ENCODE measurements around the gene PRM2.

PRM2 gene, protein sequence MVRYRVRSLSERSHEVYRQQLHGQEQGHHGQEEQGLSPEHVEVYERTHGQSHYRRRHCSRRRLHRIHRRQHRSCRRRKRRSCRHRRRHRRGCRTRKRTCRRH

DNA sequence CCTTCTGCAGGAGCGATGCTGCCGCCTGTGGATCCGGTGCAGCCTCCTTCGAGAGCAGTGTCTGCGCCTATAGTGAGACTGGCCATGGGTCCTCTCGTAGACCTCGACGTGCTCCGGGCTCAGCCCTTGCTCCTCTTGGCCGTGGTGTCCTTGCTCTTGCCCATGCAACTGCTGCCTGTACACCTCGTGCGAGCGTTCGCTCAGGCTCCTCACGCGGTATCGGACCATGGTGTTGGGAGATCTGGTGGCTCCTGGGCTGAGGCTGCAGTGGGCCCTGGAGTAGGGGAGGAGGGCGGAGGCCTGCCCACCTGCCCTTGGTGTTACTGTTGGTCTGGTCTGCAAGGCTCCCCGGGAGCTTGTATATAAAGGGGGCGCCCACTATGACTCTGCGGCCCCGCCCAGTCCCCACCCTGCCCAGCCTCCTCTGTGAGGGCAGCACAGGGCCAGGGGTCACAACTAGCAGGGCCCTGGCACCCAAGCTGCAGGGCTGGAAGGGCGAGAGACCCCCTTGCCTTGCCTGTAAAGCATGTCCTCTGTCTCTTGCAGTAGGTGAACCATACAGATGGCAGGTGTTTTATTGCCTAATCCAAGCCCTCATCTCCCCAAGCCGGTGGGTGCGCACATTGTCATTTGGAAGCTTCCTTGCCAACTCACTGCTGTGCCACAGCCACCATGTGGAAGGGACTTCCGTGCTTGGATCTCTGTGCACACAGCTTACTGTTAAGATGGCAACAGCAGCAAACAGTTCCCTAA, at the start of gene PRM2:
Gene PRM2 (minus strand): TSS at position 338 of the 753 bp plus-strand sequence. CDS start 110 bp downstream, at position 228.
- ChIA-PET POLR2A (interaction anchor here (1.2 kb wide), 1 partner anchor 21 kb away, joined by 3 read pairs; the partner anchor contains the start of gene SOCS1), CTCF (interaction anchor here (0.6 to 0.7 kb wide), 3 partner anchors 20 to 174 kb away, joined by 3 to 4 read pairs (median 3); partner anchors contain the start of gene SOCS1)
- peaks cover 5% of the 10 kb centered on the region for H3K4me1 ChIP-seq (ENCODE audit: control insufficient read depth, insufficient read depth, low read length)
- H3K36me3 ChIP-seq (ENCODE audit: control insufficient read depth in 2 of 2, insufficient read depth in 1 of 2, low read length in 2 of 2), result no peaks in the 10 kb centered on the region
- no peak within 1 kb of the TSS for H3K27ac ChIP-seq (ENCODE audit: extremely low read depth, low read depth, low read length)
- TF ChIP-seq ZNF155 (tag by site-specific recombination; IDR thresholded peaks at IDR 0.05), result no peak
- no peak for TF ChIP-seq ZNF768 (tag by site-specific recombination; IDR thresholded peaks at IDR 0.05)
- TF ChIP-seq, protein P1, sequence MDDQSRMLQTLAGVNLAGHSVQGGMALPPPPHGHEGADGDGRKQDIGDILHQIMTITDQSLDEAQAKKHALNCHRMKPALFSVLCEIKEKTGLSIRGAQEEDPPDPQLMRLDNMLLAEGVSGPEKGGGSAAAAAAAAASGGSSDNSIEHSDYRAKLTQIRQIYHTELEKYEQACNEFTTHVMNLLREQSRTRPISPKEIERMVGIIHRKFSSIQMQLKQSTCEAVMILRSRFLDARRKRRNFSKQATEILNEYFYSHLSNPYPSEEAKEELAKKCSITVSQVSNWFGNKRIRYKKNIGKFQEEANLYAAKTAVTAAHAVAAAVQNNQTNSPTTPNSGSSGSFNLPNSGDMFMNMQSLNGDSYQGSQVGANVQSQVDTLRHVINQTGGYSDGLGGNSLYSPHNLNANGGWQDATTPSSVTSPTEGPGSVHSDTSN (CRISPR knock-in tag; IDR thresholded peaks at IDR 0.05), result no peak
- TF ChIP-seq, protein P2, sequence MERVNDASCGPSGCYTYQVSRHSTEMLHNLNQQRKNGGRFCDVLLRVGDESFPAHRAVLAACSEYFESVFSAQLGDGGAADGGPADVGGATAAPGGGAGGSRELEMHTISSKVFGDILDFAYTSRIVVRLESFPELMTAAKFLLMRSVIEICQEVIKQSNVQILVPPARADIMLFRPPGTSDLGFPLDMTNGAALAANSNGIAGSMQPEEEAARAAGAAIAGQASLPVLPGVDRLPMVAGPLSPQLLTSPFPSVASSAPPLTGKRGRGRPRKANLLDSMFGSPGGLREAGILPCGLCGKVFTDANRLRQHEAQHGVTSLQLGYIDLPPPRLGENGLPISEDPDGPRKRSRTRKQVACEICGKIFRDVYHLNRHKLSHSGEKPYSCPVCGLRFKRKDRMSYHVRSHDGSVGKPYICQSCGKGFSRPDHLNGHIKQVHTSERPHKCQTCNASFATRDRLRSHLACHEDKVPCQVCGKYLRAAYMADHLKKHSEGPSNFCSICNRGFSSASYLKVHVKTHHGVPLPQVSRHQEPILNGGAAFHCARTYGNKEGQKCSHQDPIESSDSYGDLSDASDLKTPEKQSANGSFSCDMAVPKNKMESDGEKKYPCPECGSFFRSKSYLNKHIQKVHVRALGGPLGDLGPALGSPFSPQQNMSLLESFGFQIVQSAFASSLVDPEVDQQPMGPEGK (tag by site-specific recombination; IDR thresholded peaks at IDR 0.05), result no peak
- TF ChIP-seq ZNF37A (tag by site-specific recombination; IDR thresholded peaks at IDR 0.05), result no peak
- no peak for TF ChIP-seq ZBTB20 (tag by site-specific recombination; IDR thresholded peaks at IDR 0.05)
- TF ChIP-seq ZEB2 (tag by site-specific recombination; IDR thresholded peaks at IDR 0.05), result no peak
- no peak for TF ChIP-seq ZNF777 (tag by site-specific recombination; IDR thresholded peaks at IDR 0.05; ENCODE audit: borderline replicate concordance)
- no peak for TF ChIP-seq SETDB1 (IDR thresholded peaks at IDR 0.05; ENCODE audit: insufficient read length, low read length)
- TF ChIP-seq IKZF3 (tag by site-specific recombination; IDR thresholded peaks at IDR 0.05), result no peak
- TF ChIP-seq, protein P3, sequence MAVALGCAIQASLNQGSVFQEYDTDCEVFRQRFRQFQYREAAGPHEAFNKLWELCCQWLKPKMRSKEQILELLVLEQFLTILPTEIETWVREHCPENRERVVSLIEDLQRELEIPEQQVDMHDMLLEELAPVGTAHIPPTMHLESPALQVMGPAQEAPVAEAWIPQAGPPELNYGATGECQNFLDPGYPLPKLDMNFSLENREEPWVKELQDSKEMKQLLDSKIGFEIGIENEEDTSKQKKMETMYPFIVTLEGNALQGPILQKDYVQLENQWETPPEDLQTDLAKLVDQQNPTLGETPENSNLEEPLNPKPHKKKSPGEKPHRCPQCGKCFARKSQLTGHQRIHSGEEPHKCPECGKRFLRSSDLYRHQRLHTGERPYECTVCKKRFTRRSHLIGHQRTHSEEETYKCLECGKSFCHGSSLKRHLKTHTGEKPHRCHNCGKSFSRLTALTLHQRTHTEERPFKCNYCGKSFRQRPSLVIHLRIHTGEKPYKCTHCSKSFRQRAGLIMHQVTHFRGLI (tag by site-specific recombination; IDR thresholded peaks at IDR 0.05), result no peak
- no peak for TF ChIP-seq ZFP37 (tag by site-specific recombination; IDR thresholded peaks at IDR 0.05)
- no peak for TF ChIP-seq ZBTB7A (tag by site-specific recombination; IDR thresholded peaks at IDR 0.05; ENCODE audit: low read depth)
- no peak for TF ChIP-seq ZNF626 (tag by site-specific recombination; IDR thresholded peaks at IDR 0.05)
- TF ChIP-seq ZNF677 (tag by site-specific recombination; IDR thresholded peaks at IDR 0.05), result no peak
- TF ChIP-seq SCRT1 (tag by site-specific recombination; IDR thresholded peaks at IDR 0.05; ENCODE audit: borderline replicate concordance), result no peak
- no peak for TF ChIP-seq ZNF175 (tag by site-specific recombination; IDR thresholded peaks at IDR 0.05)
- TF ChIP-seq ZNF596 (tag by site-specific recombination; IDR thresholded peaks at IDR 0.05), result no peak
- TF ChIP-seq ZNF133 (tag by site-specific recombination; IDR thresholded peaks at IDR 0.05), result no peak
- no peak within 1 kb of the TSS for H3K4me3 ChIP-seq (ENCODE audit: low read depth, low read length)
- no peaks in the 10 kb centered on the region for H3K9me3 ChIP-seq (ENCODE audit: control insufficient read depth, insufficient read depth, low read depth, low read length)

DNA sequence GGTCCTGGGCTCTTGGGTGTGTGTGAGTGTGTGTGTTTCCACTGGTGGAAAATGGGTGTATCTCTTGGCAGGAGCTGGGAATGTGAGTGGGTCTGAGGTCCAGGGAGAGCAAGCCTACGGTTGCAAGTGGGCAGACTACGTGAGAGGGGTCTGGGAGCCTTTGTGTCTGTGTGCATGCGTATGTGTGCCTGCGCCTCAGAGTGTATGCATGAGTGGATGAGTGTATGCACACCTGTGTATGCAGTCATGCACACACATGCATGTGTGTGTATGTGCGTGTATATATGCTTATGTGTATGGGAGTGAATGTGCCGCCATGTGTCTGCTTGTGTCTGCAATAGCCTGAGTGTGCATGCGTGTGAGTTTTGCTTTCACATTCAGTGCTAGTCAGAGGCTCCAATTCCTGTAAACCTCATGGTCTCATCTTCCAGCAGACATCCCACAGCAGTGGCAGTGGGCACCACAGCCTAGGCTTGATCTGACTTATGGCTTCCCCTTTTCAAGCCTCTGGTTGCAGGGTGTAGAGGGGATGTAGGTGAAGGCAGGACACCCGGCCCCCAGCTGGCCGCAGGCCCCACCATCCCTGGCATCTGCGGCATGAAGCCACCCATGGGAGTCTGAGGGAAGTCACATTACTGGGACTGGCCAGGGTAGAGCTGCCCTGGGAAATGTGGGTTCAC, 49.3 kb upstream of the PRM2 start:
- ChIA-PET CTCF (interaction anchor here (1.1 kb wide), 1 partner anchor 362 kb away, joined by 3 read pairs; no protein-coding TSS in a partner anchor), POLR2A (no interaction called here)
- Histone ChIP-seq H3K9me3 (ENCODE audit: control insufficient read depth, insufficient read depth, low read depth, low read length) (no peaks in the 10 kb centered on the region), H3K4me3 (ENCODE audit: low read depth, low read length) (no peak overlapping the region), H3K4me1 (ENCODE audit: control insufficient read depth, insufficient read depth, low read length) (no peaks in the 10 kb centered on the region), H3K36me3 (ENCODE audit: control insufficient read depth in 2 of 2, insufficient read depth in 1 of 2, low read length in 2 of 2) (no peaks in the 10 kb centered on the region), H3K27ac (ENCODE audit: extremely low read depth, low read depth, low read length) (no peak overlapping the region)
- TF ChIP-seq EGR2 (tag by site-specific recombination; IDR thresholded peaks at IDR 0.05; ENCODE audit: low read depth) (peak; percentile 28; the same call in 1 of the 2 replicates), ZNF366 (tag by site-specific recombination; conservative IDR thresholded peaks at IDR 0.05) (no peak)

Data from HEK293 (cell line).